Panc1 (cell line): ENCODE results near the gene PRSS3. TPM values are rescaled to one million over a fixed set of nuclear protein-coding genes. Genes with fewer than 3 reads are reported as not detected.
"Not testable (repeated sequence)": the region's sequence is repeated elsewhere in the genome, so short reads cannot be mapped to it uniquely, and the experiment has no call there.

ENCODE experiments used
- ATAC-seq: fragments of 200-7000 bp; cut with Tn5 transposase; 2 replicates; pipeline ENCODE4 v1.9.1; 2020; ENCODE audit warnings: mild to moderate bottlenecking, moderate library complexity
- BruUV-seq: library from RNA; stranded (reverse); fragments of 400-500 nt; replicated peaks from 2 replicates; lab custom pipeline; 2021; lab: Mats Ljungman, UMichigan
- CTCF ChIA-PET: fragments of 300-600 bp; sonication (Branson Sonifier 250); formaldehyde crosslinking; loops from one replicate; lab custom pipeline; 2022; ENCODE audit warnings: antibody characterized with exemption; lab: Charles Lee
- POLR2A ChIA-PET: fragments of 300-600 bp; sonication (Branson Sonifier 250); formaldehyde crosslinking; loops from one replicate; lab custom pipeline; 2022; ENCODE audit warnings: antibody characterized with exemption; lab: Charles Lee
- DNase-seq: peaks from one replicate; pipeline ENCODE4 v3.0.0-alpha.2; 2010; ENCODE audit warnings: low read depth, low spot score
- H3K27ac ChIP-seq: 2 replicates; pipeline ENCODE4 v1.5.1; 2011; ENCODE audit warnings: mild to moderate bottlenecking, low read length, inconsistent platforms
- H3K27me3 ChIP-seq: fragments of 200-500 bp; sonication (Bioruptor generic); 2 replicates; pipeline ENCODE4 v1.6.0; 2014; ENCODE audit warnings: low read length, inconsistent platforms; ENCODE audit not compliant: control insufficient read depth, insufficient read depth
- H3K36me3 ChIP-seq: fragments of 200-500 bp; sonication (Bioruptor generic); 2 replicates; pipeline ENCODE4 v1.5.1; 2014; ENCODE audit warnings: inconsistent platforms, mild to moderate bottlenecking, low read length, moderate library complexity; ENCODE audit not compliant: control insufficient read depth, insufficient read depth
- H3K4me1 ChIP-seq: 2 replicates; pipeline ENCODE4 v1.5.1; 2011; ENCODE audit warnings: inconsistent platforms, mild to moderate bottlenecking, low read length, moderate library complexity; ENCODE audit not compliant: control insufficient read depth, insufficient read depth
- H3K4me3 ChIP-seq, 2 experiments: 2 replicates each; pipeline ENCODE4 v1.5.1; 2011 to 2012; ENCODE audit warnings: low read depth in 2 of 2, low read length in 2 of 2, mild to moderate bottlenecking in 2 of 2, inconsistent platforms in 1 of 2, moderate library complexity in 1 of 2
- H3K9me3 ChIP-seq: fragments of 200-500 bp; sonication (Bioruptor generic); 2 replicates; pipeline ENCODE4 v1.5.1; 2014; ENCODE audit warnings: low read depth, mild to moderate bottlenecking, inconsistent platforms, low read length, moderate library complexity; ENCODE audit not compliant: control insufficient read depth, insufficient read depth
- CTCF ChIP-seq: fragments of 450-650 bp; IDR thresholded peaks from 2 replicates; pipeline ENCODE4 v1.5.1; 2017; ENCODE audit warnings: mild to moderate bottlenecking
- POLR2AphosphoS5 ChIP-seq: IDR thresholded peaks from 2 replicates; pipeline ENCODE4 v1.6.1; 2012; ENCODE audit warnings: mild to moderate bottlenecking, low read depth, low read length, moderate library complexity
- REST ChIP-seq, 2 experiments: IDR thresholded peaks; 2 replicates each; pipeline ENCODE4 v1.6.1; 2011 to 2012; ENCODE audit warnings: low read depth in 2 of 2, control low read depth in 1 of 2, low read length in 1 of 2, mild to moderate bottlenecking in 1 of 2, moderate library complexity in 1 of 2; ENCODE audit not compliant: insufficient read depth in 1 of 2
- SIN3A ChIP-seq: IDR thresholded peaks from 2 replicates; pipeline ENCODE4 v1.6.1; 2012; ENCODE audit warnings: low read depth, mild to moderate bottlenecking, low read length, moderate library complexity, borderline replicate concordance; ENCODE audit not compliant: insufficient read depth
- TCF7L2 ChIP-seq: IDR thresholded peaks from 2 replicates; pipeline ENCODE4 v1.6.1; 2011; ENCODE audit warnings: mild to moderate bottlenecking, low read depth, low read length, inconsistent platforms
- in situ Hi-C: cut with HindIII; loops from 2 replicates; pipeline ENCODE4 v1.10.0; 2016; ENCODE audit warnings: low sequenced_read_pairs, low pct_unique_long_range_greater_than_20kb
- intact Hi-C: fragments of 100-400 bp; cut with micrococcal nuclease; formaldehyde crosslinking; loops from one replicate; pipeline ENCODE4 v1.10.0; 2022; ENCODE audit not compliant: unreplicated experiment
- total RNA-seq: library from RNA; stranded (reverse); gene quantifications from one replicate; pipeline ENCODE4 v1.2.1, GENCODE V29; 2021; ENCODE audit not compliant: unreplicated experiment

PRSS3 gene
- total RNA-seq, 1 experiment from 2014 or later = 1.0 TPM

- DNase-seq (no peak), ATAC-seq (no peak)
- in situ Hi-C loops = no loop called here
- H3K9me3 ChIP-seq = no peaks in the 10 kb centered on the region
- intact Hi-C loops = no loop called here
- ChIA-PET POLR2A (no interaction called here), CTCF (no interaction called here)
- no peak overlapping the region for H3K4me3 ChIP-seq
- no TSS peak for BruUV-seq
- H3K36me3 ChIP-seq = no peaks in the 10 kb centered on the region
- H3K27ac ChIP-seq = no peak overlapping the region
- no peaks in the 10 kb centered on the region for H3K4me1 ChIP-seq
- H3K27me3 ChIP-seq = no peaks in the 10 kb centered on the region
- no peak for TF ChIP-seq REST (IDR thresholded peaks at IDR 0.05; ENCODE audit: insufficient read depth in 1 of 2, low read depth in 2 of 2, low read length in 1 of 2)
- TF ChIP-seq SIN3A = no peak
- no peak for TF ChIP-seq CTCF
- TF ChIP-seq POLR2AphosphoS5 = no peak
- no peak for TF ChIP-seq TCF7L2
Measured at GRCh38 chr9:33798545-33798944, 3.2 kb downstream of the PRSS3 start.

- no TSS peak for BruUV-seq
- H3K4me3 ChIP-seq = no peak overlapping the region
- POLR2A ChIA-PET = no interaction called here
- H3K4me1 ChIP-seq = no peaks in the 10 kb centered on the region
- H3K9me3 ChIP-seq = no peaks in the 10 kb centered on the region
- in situ Hi-C loops = no loop called here
- no peaks in the 10 kb centered on the region for H3K27me3 ChIP-seq
- no peaks in the 10 kb centered on the region for H3K36me3 ChIP-seq
- CTCF ChIA-PET = no interaction called here
- TF ChIP-seq TCF7L2 = no peak
- H3K27ac ChIP-seq = no peak overlapping the region
- DNase-seq (no peak), ATAC-seq (no peak; the same call in 1 of the 2 replicates)
- intact Hi-C loops = no loop called here
Measured at GRCh38 chr9:33799928-33800704, 4.8 kb downstream of the PRSS3 start.

- Histone ChIP-seq H3K9me3 (no peaks in the 10 kb centered on the region), H3K4me3 (no peak overlapping the region), H3K36me3 (no peaks in the 10 kb centered on the region), H3K27me3 (no peaks in the 10 kb centered on the region), H3K27ac (no peak overlapping the region), H3K4me1 (no peaks in the 10 kb centered on the region)
- ChIA-PET POLR2A (interaction anchor here (0.7 kb wide), 1 partner anchor 33 kb away, joined by 3 read pairs; no protein-coding TSS in a partner anchor), CTCF (no interaction called here)
- no peak for TF ChIP-seq SIN3A
- TF ChIP-seq REST (IDR thresholded peaks at IDR 0.05; ENCODE audit: insufficient read depth in 1 of 2, low read depth in 2 of 2, low read length in 1 of 2) = no peak
- no peak for TF ChIP-seq TCF7L2
- DNase-seq (no peak), ATAC-seq (no peak)
- BruUV-seq = no TSS peak
- intact Hi-C loops (no loop called here), in situ Hi-C loops (no loop called here)
Measured at GRCh38 chr9:33800886-33801285, 5.5 kb downstream of the PRSS3 start.

GRCh38 chr9:33801943-33802500 is 6.7 kb downstream of the PRSS3 start:
- H3K27ac ChIP-seq, BruUV-seq, H3K36me3 ChIP-seq, ATAC-seq, H3K4me1 ChIP-seq, CTCF ChIA-PET, H3K4me3 ChIP-seq, in situ Hi-C loops, intact Hi-C loops, DNase-seq, H3K9me3 ChIP-seq, H3K27me3 ChIP-seq, POLR2A ChIA-PET: not testable (repeated sequence)
